ENCODE measurements around the gene SRP9. TPM values are rescaled to one million over a fixed set of nuclear protein-coding genes. Genes with fewer than 3 reads are reported as not detected.
"Not testable (repeated sequence)": the region's sequence is repeated elsewhere in the genome, so short reads cannot be mapped to it uniquely, and the experiment has no call there.

The SRP9 gene
- total RNA-seq, 1 experiment from 2014 or later, result 150 TPM

DNA sequence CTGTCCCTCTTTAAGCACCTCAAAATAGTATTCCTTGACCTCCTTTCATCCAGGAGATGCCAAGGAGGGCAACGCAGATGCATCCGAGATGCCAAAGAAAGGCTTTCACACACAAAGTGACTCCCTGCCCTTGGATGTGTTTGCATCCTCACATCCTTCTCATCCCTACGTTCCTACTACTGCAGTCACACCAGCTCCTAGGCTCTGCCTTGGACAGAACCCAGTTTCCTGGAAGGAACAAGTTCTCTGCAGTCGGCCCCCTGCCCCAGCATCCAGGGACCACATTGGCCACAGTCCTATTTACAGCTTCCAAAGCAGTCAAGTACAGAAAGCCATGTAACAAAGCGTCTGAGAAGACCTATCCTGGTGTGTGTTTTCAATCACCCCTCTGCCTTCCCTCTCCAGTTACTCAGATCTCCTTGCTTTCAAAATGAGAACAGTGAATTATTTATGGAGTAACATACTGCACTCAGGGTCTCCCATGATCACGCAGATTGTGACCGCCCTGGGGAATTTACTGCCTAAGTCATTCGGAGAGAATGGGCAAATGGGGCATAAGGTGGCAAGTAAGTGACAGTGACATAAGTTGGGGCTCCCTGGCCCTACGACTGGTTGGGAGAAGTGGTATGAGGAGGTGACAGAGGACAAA, 21.8 kb upstream of the SRP9 start:
- no peak for DNase-seq (ENCODE audit: low spot score)

DNA sequence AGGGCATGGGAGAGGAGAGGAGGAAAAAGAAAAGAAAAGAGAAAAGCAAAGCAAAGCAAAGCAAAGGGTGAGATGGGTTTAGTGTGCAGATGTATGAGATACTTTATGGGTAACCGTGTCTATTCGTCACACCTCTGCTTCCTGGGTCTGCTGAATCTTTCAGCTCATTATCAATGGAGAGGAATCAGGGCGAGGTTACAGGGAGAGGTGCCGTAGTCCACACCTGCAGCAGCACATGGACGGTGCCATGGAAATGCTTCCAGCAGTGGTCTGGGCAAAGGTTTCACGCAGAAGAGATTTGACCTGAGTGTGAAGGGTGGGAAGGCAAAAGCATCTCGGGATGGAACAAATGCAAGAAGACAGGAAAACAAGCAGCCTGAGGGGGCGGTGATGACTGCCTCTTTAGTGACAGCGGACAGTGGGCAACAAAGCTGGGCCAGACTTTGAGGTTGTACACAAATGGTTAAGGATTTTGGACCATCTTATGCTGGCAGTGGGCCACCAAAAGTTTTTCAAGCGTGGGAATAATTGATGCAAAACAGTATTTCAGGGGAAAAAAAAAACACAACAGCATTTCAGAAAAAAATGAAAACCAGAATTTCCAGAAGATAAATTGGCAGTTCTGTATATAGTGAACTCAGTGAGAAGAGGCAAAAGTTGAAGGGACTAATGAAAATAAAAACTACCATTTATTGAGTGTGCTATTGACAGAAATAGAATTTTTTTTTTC, 19.5 kb upstream of the SRP9 start:
- no peak for DNase-seq (ENCODE audit: low spot score)

DNA sequence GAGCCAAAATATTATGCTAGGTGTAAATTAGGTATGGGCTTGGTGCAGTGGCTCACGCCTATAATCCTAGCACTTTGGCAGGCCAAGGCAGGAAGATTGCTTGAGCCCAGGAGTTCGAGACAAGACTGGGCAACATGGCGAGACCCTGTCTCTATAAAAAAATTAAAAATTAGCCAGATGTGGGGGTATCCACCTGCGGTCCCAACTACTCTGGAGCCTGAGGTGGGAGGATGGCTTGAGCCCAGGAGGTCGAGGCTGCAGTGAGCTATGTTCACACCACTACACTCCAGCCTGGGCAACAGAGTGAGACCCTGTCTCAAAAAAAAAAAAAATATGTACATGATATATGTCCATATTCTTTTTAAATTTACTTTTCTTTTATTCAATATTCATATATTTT, 17.7 kb upstream of the SRP9 start:
- DNase-seq (ENCODE audit: low spot score), result not testable (repeated sequence)

DNA sequence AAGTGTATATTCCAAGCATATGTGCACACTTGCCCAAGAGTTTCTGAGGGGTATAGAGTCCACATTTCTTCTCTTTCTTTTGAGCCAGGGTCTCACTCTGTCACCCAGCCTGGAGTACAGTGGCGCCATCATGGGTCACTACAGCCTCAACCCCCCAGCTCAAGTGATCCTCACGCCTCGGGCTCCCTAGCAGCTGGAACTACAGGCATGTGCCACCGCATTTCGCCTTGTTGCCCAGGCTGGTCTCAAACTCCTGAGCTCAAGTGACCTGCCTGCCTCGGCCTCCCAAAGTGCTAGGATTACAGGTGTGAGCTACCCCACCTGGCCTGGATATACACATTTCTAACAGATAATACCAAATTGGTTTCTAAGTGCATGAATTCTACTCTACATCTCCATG, 17.1 kb upstream of the SRP9 start:
- no peak for DNase-seq (ENCODE audit: low spot score)

DNA sequence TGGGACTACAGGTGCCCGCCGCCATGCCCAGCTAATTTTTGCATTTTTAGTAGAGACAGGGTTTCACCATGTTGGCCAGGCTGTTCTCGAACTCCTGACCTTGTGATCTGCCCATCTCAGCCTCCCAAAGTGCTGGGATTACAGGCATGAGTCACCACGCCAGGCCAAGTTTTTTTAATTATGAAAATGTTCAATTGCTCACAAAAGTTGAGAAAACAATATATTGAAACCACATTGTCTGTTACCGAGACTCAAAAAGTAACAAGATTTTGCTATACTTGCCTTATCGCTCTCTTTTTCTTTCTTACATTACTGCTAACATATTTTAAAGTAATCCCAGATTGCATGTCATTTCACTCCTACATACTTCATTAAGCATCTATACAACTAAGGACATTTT, 16.2 kb upstream of the SRP9 start:
- DNase-seq (ENCODE audit: low spot score), result not testable (repeated sequence)

DNA sequence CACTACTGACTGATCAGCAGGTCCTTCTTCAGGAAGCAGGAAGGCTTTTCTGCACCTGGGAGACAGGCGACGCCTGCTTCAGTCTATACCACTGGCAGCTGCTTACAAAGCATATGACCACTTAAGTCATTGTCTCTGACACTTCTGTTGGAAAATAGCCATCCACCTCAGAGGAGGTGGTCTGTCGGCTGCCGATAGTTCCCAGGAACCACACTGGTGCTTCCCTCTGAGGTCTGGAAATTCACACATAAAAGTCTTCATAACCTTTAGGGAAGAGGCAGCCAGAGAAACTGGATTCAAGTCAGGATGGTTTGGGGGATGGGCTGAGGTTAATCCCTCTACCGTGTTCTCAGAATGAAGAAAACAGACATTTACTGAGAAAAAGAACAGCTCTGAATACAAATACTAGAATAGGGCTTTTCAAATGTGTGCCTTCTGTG, 15.6 kb upstream of the SRP9 start:
- DNase-seq (ENCODE audit: low spot score), result no peak

DNA sequence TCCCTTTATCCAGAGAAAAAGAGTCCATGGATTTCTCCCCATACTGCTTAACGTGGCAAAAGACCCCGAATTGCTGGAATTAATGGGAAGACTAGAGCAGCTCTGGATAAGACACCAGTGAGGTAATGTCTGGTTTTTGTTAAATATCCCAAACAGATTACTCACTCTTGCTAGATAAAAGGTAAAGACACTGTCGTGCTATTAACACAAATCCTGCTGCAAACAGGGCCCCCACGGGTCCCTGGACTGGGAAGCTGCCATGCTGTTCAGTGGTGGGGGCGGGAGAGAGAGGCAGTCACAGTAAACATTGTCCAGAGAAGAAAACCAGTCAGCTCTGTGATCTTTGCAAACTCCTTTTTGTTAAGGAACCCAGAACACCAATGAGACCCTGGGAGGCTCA, 15.2 kb upstream of the SRP9 start:
- no peak for DNase-seq (ENCODE audit: low spot score)

DNA sequence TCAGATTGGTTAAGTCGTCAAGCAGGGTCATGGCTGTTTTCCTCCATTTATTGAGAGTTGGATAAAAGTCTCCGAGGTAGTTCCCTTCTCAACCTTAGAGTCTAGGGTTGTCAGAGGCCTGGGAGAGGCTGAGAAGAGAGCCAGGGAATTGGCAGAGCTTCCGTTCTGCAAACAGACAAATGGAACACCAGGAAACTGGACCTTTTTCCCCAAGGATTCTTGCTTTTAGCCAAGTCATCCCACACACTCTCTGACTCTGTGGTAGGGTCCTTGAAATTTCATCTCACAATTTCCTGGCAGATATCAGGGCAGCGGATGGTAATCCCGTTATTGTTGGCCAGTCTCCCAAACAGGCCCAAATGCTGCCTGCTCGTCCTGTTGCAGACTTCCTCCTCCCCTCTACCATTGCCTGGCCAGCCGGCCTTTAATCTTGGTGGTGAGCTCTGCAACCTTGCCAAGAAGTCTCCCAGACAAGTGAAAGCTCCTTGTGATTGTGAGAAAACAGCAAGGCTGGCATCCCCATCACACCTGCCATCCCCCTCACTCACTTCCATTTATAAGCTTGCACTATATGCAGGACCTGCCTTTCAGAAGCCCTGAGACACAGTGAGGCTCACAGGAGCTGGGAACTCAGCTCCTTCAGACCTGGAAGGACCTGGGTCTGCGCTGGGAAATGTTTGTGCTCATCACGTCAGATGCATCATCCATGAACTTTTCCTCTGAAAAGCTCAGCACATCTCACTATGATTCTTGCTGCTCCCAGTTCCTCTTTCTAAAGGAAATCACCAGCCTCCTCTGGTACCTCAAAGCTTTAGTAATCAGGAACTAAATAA, 13.7 kb upstream of the SRP9 start:
- no peak for DNase-seq (ENCODE audit: low spot score)

DNA sequence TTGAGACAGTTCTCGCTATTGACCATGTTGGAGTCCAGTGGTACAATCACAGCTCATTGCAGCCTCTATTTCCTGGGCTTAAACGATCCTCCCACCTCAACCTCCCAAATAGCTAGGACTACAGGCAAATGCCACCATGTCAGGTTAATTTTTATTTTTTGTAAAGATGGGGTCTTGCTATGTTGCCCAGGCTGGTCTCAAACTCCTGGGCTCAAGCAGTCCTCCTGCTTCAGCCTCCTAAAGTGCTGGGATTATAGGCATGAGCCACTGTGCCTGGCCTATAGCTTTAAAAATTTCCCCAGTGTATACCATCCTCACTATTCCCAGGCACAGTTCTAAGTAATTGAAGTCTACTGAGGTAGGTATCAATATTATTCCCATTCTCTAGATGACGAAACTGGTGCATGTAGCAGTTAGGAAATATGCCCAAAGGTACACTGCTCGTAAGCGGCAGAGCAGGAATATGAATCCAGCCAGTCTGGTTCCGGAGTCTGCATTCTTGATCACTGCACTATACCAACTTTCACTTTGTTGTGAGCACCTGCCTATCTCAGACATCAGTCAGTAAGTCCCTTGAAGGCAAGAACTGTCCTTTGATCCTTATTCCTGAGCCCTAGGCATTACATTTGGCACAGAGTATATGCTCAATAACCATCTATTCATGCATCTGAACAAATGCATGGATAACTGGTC, 11.5 kb upstream of the SRP9 start:
- DNase-seq (ENCODE audit: low spot score), result no peak

DNA sequence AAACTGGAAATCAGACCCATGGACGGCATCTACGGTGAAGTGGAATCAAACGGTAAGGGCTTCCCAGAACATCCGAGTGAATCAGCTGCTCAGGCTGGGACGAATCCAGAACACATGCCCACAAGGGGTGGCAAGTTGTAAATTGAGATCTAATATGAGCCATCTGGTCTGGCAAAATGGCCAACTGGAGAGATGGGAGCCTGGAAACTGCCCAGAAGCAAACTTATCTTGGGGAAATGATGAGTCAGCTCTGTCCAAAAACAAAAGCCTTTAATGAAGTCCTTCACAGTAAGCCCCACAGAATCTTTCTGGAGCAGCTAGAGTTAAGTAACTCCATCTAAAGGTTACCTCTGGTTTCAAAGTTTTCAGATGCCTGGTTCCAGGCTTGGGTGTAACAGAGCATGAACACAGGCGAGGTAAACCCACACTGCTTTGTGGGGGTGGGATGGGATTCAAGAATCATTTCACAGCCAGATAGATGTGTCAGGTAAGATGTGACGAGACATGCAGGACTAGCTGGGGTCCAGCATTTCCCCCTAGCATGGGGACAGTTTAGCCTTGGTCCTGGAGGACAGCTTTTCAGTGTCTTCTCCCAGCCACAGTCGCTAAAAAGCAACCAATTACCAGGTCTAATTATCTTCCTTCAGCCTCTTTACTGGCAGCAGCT, 10.5 kb upstream of the SRP9 start:
- DNase-seq (ENCODE audit: low spot score), result no peak

DNA sequence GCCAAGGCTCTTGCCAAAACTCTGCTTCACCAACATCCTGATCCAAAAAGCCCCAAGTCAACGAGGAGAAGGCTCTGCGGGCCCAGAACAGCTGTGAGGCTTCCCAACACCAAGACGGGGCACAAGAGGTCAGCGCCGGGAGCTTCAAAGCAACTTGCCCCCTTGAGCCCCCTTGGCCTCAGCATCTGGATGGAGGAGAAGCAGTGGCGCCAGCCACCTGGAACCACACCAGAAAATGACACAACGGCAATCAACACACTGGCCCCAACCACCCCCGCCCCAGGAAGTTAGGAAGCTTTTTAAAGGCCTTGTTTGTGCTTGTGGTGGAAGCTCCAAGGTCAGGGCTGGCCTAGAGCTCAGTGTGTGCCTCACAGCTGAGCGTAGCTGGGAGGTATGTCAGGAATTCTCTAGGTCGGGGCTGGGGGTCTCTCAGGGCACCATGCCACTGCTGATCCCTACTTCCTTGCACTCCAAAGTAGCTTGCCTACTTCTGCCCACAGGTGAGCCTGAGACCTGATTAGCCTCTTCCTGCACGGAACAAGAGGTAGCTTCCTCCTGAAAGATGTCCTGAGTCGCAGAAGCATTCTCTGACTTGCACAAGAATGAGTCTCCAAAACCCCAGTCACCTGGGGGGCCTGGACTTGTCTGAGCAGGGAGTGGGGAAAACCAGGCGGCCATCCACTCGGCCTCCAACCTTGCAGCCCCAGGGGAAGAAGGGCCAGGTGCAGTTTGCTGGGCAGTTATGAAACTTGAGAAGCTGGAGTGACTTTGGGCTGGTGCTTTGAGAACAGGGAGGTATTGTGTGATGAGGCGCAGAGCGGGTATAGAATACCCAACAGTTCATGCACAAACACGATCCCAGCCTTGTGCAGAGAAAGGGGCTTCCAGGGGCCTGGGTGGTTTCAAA, 9.7 kb upstream of the SRP9 start:
- no peak for DNase-seq (ENCODE audit: low spot score)

DNA sequence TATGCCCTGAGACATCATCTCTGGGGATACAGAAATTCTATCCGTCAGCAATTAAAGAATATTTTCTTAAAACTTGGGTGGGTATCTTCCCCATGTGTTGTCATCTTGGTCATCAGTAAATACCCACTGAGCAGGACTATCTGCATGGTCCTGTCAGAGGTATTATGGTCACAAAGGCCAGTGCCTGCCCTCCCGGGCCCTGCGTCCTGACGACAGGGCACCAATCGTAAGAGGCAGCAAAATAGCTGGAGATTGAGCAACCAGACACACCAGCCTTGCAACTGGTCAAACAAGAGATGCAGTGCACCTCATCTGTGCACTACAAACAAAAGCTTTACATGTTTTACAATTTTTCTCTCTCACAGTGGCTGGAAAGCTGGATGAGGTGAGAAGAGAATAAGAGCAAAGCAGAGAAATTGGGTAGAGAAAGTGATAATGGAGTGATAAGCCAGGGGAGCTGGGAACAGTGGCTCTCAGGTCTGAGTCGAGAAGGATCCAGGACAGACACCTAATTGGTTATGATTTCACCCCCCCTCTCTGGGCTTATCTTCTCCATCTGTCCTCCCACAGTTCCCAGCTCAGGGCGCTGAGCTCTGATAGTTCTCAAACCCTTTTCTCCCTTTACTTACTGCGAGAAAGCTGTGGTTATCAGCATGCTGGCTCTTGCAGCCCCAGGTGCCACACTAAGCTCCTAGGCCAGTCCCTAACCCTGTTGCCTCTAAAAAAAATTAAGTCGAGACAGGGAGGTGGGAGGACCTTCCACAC, 8.8 kb upstream of the SRP9 start:
- no peak for DNase-seq (ENCODE audit: low spot score)

DNA sequence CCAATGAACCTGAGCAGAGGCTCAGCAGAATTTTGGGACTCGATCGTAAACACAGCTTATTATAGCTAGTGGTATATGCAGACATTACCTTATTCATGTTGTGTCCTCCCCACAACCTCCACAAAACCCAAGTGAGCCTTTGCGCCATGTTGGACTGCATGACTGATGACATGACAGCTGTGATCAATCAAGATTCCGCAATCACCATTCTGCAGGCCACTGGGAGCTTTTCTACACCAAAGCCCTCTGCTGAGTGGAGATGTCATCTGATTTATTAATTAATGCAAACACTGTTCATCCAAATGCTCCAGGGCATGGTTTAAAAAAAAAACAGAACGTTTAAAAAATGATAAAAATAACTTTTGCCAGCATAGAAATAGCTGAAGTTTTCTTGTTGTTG, 7.9 kb upstream of the SRP9 start:
- DNase-seq (ENCODE audit: low spot score), result no peak

DNA sequence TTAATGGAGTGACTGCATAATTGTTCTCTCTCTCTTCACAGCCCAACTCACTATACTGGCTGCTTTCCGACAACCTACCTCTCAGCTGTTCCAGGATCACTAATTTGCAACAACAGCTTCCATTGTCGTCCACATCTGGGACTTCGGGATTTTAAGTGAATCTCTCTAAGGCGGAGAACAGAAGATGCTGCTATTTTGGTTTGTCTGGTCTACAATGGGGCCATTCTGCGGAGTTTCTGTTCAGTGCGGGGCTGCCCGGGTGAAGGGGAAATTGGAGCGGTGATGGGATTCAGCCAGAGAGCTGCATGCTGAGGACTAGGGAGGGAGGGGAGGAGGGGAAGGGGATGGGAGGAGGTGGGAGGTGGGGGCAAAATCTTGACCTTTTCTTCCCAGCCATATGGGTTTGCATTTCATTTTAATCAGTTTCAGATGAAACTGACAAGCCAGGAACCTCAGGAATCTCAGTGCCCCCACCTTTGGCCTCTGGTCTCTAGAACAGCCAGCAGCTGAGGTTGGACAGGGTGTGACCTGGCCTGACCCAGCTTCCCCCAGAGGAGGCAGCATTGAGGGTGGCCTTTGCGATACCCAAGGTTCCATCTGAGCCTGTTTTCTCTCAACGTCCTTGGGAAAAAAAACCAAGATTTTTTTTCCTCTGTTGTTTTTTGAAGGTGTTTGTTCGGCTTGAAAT, 6.9 kb upstream of the SRP9 start:
- DNase-seq (ENCODE audit: low spot score), result no peak

DNA sequence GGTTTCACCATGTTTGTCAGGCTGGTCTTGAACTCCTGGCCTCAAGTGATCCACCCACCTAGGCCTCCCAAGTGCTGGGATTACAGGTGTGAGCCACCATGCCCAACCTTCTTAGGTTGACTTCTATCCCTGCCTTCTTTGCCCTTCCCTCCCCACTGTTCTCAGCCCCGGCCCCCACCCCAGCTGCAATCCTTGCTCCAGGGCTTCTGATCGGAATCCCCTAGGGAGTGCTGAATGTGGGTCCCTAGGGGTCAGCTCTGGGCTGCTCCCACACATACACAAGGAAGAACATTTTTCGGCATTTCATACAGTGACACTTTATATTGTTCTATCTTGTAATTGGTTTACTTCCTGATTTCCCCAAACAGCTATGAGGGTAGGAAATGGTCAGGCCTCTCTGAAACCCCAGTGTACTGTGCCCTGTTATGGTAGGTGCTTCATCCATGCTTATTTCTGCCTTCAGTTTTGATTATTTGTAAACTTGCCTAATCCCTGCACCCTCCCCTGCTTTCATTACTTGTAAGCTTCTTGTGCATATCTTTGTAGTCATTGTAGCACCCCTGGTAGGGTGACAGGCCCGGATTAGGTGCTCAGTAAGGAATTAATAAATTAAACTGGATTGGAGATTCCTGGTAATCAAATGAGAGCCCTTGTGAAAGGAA, 5.8 kb upstream of the SRP9 start:
- DNase-seq (ENCODE audit: low spot score), result no peak

DNA sequence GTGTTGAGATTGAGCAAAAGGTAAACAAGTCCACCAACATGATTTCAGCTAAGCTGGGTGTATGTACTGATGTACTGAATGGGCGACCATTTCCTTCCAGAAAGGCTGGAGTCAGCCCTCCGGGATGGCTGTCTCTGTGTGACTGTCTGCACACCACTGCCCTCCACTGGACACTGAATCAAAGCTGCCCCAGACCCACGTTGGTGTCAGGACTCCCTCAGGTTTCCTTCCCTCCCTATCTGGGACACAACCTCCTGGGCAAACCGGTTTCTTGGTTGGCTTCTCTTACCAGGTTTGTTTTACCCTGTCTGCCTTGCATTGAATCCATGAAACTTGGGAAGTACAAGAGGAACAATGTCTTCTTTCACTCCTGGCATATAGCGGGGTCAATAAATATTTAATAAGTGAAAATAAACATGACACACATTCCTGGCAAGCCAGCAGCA, 5.3 kb upstream of the SRP9 start:
- DNase-seq (ENCODE audit: low spot score), result peak; percentile 98

DNA sequence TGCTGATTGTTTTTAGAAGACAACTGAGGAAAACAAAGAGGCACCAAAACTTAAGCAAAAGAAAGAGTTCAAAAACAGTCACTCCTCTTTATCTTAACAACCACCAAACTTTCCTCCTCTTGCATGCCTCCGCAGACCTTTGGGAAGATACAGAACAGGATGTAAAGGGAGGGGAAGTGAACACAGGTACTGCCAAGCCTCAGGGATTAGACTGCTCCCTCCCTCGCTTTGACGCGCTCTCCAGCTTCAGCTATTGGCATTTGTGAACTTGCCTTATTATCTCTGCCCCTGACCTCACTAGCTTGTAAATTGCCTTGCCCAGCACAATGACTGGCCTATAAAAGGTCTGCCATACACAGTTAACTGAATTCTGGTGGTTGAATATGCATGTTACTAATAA, 4.8 kb upstream of the SRP9 start:
- peak; percentile 71 for DNase-seq (ENCODE audit: low spot score)
